ENCODE results near the gene BRD3. TPM values are rescaled to one million over a fixed set of nuclear protein-coding genes. Genes with fewer than 3 reads are reported as not detected.

Gene BRD3
- polyA plus RNA-seq, 1 experiment, result 6.6 TPM

DNA sequence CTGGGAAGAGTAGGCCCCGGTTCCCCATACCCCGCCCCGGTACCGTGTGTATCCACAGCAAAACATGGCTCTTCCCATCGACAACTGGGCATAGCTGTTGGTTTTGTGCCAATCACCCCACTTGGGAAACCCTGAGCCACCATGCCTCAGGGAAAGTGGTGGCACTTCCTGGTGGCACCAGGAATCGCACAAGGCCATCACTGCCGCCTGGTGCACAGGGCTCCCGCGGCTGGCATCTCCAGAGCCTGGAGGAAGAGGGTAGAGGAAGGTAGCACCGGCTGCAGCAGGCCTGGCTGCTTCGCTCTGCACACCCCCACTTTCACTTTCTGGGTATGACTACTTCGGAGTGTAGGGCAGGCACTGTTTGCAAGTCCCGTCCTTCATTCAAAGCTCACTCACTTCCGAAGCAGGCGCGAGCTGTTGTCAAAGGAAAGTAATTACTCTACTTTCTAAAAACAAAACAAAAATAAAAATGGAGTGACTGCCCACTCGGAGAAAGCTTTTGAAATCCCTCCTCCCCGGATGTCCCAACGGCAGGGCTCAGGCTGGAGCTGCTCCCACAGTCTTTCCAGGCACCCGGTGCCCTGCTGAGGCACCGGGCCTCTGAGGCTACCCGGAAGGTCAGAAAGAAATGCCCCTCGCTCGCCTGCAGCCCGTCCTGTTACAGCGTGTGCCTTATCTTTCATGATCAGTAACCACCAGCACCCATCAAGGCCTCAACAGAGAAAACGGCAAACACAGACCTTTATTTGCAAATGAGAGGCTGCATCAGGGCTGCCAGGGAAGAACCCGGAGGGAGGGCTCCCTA, 2.0 kb downstream of the BRD3 start:
- ChIA-PET CTCF (interaction anchor here (1.3 to 1.8 kb wide), 3 partner anchors 33 to 284 kb away, joined by 3 to 7 read pairs (median 3); no protein-coding TSS in a partner anchor), POLR2A (no interaction called here)
- no peak for DNase-seq (ENCODE audit: low read depth)
- Histone ChIP-seq H3K36me3 (ENCODE audit: control insufficient read depth, insufficient read depth, low read length) (0 out of 2 replicates have a peak, but pooled peaks cover 1% of the 10 kb centered on the region), H3K27me3 (ENCODE audit: control insufficient read depth, insufficient read depth, low read length) (peaks cover 14% of the 10 kb centered on the region), H3K4me3 (ENCODE audit: low read depth, low read length) (peak overlapping the region; percentile 74)
- TF ChIP-seq, protein P1, sequence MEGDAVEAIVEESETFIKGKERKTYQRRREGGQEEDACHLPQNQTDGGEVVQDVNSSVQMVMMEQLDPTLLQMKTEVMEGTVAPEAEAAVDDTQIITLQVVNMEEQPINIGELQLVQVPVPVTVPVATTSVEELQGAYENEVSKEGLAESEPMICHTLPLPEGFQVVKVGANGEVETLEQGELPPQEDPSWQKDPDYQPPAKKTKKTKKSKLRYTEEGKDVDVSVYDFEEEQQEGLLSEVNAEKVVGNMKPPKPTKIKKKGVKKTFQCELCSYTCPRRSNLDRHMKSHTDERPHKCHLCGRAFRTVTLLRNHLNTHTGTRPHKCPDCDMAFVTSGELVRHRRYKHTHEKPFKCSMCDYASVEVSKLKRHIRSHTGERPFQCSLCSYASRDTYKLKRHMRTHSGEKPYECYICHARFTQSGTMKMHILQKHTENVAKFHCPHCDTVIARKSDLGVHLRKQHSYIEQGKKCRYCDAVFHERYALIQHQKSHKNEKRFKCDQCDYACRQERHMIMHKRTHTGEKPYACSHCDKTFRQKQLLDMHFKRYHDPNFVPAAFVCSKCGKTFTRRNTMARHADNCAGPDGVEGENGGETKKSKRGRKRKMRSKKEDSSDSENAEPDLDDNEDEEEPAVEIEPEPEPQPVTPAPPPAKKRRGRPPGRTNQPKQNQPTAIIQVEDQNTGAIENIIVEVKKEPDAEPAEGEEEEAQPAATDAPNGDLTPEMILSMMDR (IDR thresholded peaks at IDR 0.05; ENCODE audit: insufficient read depth, low read depth, low read length), result no peak

GRCh38 chr9:134064711-134065110, 3.1 kb downstream of the BRD3 start:
- peaks cover 4% of the 10 kb centered on the region; the same call in 1 of the 2 replicates for H3K27me3 ChIP-seq (ENCODE audit: control insufficient read depth, insufficient read depth, low read length)
- CTCF ChIA-PET, result no interaction called here
- no peak for DNase-seq (ENCODE audit: low read depth)
- 0 out of 2 replicates have a peak, but pooled peaks cover 1% of the 10 kb centered on the region for H3K36me3 ChIP-seq (ENCODE audit: control insufficient read depth, insufficient read depth, low read length)
- TF ChIP-seq, protein P1 (IDR thresholded peaks at IDR 0.05; ENCODE audit: insufficient read depth, low read depth, low read length), result no peak
- POLR2A ChIA-PET, result no interaction called here
- H3K4me3 ChIP-seq (ENCODE audit: low read depth, low read length), result no peak overlapping the region

DNA sequence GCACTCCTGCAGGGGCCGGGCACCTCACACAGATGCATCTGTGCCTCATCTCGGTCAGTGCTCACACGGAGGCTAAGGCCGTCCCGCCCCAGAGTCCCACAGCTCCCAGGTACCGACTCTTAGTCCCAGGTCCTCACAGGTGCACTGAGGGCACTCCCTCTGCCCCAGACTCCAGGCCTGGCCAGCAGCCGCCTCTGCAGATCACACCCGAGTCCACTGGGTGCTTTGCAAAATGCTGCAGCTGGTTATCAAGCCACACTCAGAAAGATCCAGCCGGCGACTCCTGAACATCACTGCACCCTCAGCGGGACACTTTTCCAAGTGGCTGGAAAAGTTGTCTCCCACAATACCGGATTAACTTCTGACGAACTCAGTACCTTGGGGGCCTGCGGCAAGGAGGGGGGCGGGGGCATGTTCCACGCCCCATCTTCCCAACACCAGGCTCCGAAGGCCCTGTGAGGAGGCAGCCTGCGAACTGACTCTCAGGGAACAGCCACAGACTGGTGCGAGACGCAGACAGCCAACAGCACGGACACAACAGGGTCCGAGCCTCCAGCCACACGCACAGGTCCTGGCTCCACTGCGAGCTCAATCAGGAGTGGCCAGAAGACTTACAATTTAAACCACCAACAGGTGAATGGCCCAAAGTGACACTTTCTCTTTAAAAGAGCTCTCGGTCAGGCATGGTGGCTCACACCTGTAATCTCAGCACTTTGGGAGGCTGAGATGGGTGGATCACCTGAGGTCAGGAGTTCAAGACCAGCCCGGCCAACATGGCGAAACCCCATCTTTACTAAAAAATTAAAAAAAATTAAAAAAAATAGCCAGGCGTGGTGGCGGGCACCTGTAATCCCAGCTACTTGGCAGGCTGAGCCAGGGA, 4.0 kb downstream of the BRD3 start:
- H3K27me3 ChIP-seq (ENCODE audit: control insufficient read depth, insufficient read depth, low read length), result no peaks in the 10 kb centered on the region
- ChIA-PET CTCF (no interaction called here), POLR2A (no interaction called here)
- no peak overlapping the region for H3K4me3 ChIP-seq (ENCODE audit: low read depth, low read length)
- H3K36me3 ChIP-seq (ENCODE audit: control insufficient read depth, insufficient read depth, low read length), result peaks cover 1% of the 10 kb centered on the region; the same call in 1 of the 2 replicates
- TF ChIP-seq, protein P1 (IDR thresholded peaks at IDR 0.05; ENCODE audit: insufficient read depth, low read depth, low read length), result no peak
- DNase-seq (ENCODE audit: low read depth), result no peak

- POLR2A ChIA-PET, result no interaction called here
- no peak for DNase-seq (ENCODE audit: low read depth)
These were observed 4.7 kb downstream of the BRD3 start for GRCh38 chr9:134063088-134063570.

More at GRCh38 chr9:134063088-134063570, 4.7 kb downstream of the BRD3 start:
- Histone ChIP-seq H3K4me3 (ENCODE audit: low read depth, low read length) (no peak overlapping the region), H3K27me3 (ENCODE audit: control insufficient read depth, insufficient read depth, low read length) (no peaks in the 10 kb centered on the region), H3K36me3 (ENCODE audit: control insufficient read depth, insufficient read depth, low read length) (peaks cover 1% of the 10 kb centered on the region; the same call in 1 of the 2 replicates)
- CTCF ChIA-PET, result no interaction called here
- TF ChIP-seq, protein P1 (IDR thresholded peaks at IDR 0.05; ENCODE audit: insufficient read depth, low read depth, low read length), result no peak

Measured in BJ (cell line).